H1 (cell line): ENCODE measurements around the gene SAT1. TPM values are rescaled to one million over a fixed set of nuclear protein-coding genes. Genes with fewer than 3 reads are reported as not detected.

Experiments
- CBX5 ChIP-seq: fragments of 300-800, 300-1000 bp; sonication (generic); IDR thresholded peaks from 2 replicates; pipeline ENCODE4 v1.7.1; 2016; ENCODE audit warnings: antibody characterized with exemption, low read length, low read depth
- EP300 ChIP-seq, 2 experiments: IDR thresholded peaks; 1 replicate in 1 of 2; 2 replicates in 1 of 2; pipeline ENCODE4 v1.6.1; 2011 to 2012; ENCODE audit warnings: low read depth in 2 of 2, low read length in 2 of 2, mild to moderate bottlenecking in 2 of 2, borderline replicate concordance in 1 of 2, inconsistent platforms in 1 of 2, moderate library complexity in 1 of 2
- KDM1A ChIP-seq: fragments of 200-600, 300-600 bp; sonication (generic); IDR thresholded peaks from 2 replicates; pipeline ENCODE4 v1.7.1; 2016; ENCODE audit warnings: mild to moderate bottlenecking, low read length, borderline replicate concordance
- RXRA ChIP-seq: IDR thresholded peaks from 2 replicates; pipeline ENCODE4 v1.6.1; 2011; ENCODE audit warnings: low read depth, mild to moderate bottlenecking, low read length, moderate library complexity; ENCODE audit not compliant: insufficient read depth
- polyA plus RNA-seq, 7 experiments: library from polyadenylated mRNA; depleted of rRNA in 3 of 7; stranded (reverse) in 5 of 7; unstranded in 2 of 7; fragments of >200 nt in 5 of 7; fragments of 200-250 nt in 2 of 7; gene quantifications; 1 replicate in 5 of 7; 2 replicates in 1 of 7; 4 replicates in 1 of 7; pipeline versions ENCODE4 v1.2.1 to v1.2.3, GENCODE V29; 2011 to 2013; ENCODE audit warnings: missing spikeins in 2 of 7, mixed read lengths in 2 of 7
- total RNA-seq: library from RNA; stranded (reverse); fragmentation: NEBNext Ultra II Directional; extraction: Animal tissue kit (Norgen Biotek cat#: 25700); gene quantifications from 2 replicates; pipeline ENCODE4 v1.2.1, GENCODE V29; 2021

The SAT1 gene
- total and polyA plus RNA-seq, 2 of the 8 experiments (the other 6 are each of a cell fraction or from before 2014, with no cell fraction given) = 29.2 to 36.8 TPM

- TF ChIP-seq RXRA = no peak
- TF ChIP-seq CBX5 = no peak
- TF ChIP-seq KDM1A = no peak
- no peak for TF ChIP-seq EP300 (IDR thresholded peaks at IDR 0.05; ENCODE audit: borderline replicate concordance in 1 of 2, low read depth in 2 of 2, low read length in 2 of 2)
These were observed 23.2 kb upstream of the SAT1 start (continued) for GRCh38 chrX:23759821-23760220.
